Astrocyte of the cerebellum (primary cell): ENCODE measurements around the gene PIK3R2.
A peak's percentile ranks its signal among the peaks of the same experiment; 100 is the strongest.

Source experiments
- DNase-seq: peaks from one replicate; pipeline ENCODE4 v3.0.0-alpha.2; 2011; ENCODE audit warnings: low read depth
- H3K4me3 ChIP-seq: 2 replicates; pipeline ENCODE4 v1.5.1; 2011; ENCODE audit warnings: mild to moderate bottlenecking, low read depth, low read length, moderate library complexity
- CTCF ChIP-seq: IDR thresholded peaks from 2 replicates; pipeline ENCODE4 v1.5.1; 2012; ENCODE audit warnings: low read length, low read depth, moderate library complexity, mild to moderate bottlenecking; ENCODE audit errors: missing control alignments
- in situ Hi-C: cut with HindIII; loops from 2 replicates; pipeline ENCODE4 v1.10.0; 2017; ENCODE audit warnings: low sequenced_read_pairs

The PIK3R2 gene

GRCh38 chr19:18164072-18164471, 11.1 kb downstream of the PIK3R2 start:
- in situ Hi-C loops, result loop anchor here (5.0 to 10.0 kb wide), 2 partner anchors 68 to 209 kb away; no protein-coding TSS in a partner anchor
- no peak for TF ChIP-seq CTCF
- H3K4me3 ChIP-seq, result no peak overlapping the region

GRCh38 chr19:18165794-18166544, 13.0 kb downstream of the PIK3R2 start:
- in situ Hi-C loops, result loop anchor here (10.0 kb wide), 1 partner anchor 211 kb away; no protein-coding TSS in a partner anchor
- DNase-seq, result no peak
- TF ChIP-seq CTCF, result no peak
- no peak overlapping the region for H3K4me3 ChIP-seq

More at GRCh38 chr19:18164072-18164471, 11.1 kb downstream of the PIK3R2 start:
- DNase-seq, result no peak

GRCh38 chr19:18167011-18167410, 14.0 kb downstream of the PIK3R2 start:
- DNase-seq, result no peak
- no peak overlapping the region for H3K4me3 ChIP-seq
- TF ChIP-seq CTCF, result no peak
- in situ Hi-C loops, result loop anchor here (10.0 kb wide), 1 partner anchor 212 kb away; no protein-coding TSS in a partner anchor

DNA sequence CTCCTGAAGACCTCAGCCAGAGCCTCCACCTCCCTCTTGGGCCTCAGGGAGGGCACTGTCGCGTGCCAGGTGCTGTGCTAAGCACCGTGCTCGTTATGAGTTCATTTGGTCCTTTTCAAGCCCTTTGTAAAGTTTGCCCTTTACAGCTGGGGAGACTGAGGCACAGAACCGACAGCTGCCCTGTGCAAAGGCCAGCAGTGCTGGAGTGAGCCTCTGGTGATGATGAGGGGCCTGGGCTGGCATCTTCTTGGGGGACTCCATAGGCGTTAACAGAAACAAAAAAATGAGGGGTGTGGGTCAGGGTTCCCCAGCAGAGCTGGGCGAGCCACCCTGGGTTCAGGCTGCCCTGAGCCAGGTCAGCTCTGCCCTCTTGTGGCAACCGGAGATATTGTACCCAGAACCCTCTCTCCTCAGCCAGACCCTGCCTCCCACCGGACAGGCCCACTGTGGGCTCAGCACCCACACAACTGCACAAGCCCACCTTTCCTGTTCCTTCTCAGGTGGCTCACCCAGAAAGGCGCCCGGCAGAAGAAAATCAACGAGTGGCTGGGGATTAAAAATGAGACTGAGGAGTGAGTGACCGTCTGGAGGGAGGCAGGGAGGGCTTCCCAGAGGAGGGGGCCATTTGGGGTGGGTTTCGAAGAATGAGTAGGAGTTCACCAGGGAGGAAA, 15.1 kb downstream of the PIK3R2 start:
- no peak overlapping the region for H3K4me3 ChIP-seq
- in situ Hi-C loops, result loop anchor here (10.0 kb wide), 1 partner anchor 213 kb away; no protein-coding TSS in a partner anchor
- no peak for DNase-seq
- peak; percentile 75 for TF ChIP-seq CTCF

DNA sequence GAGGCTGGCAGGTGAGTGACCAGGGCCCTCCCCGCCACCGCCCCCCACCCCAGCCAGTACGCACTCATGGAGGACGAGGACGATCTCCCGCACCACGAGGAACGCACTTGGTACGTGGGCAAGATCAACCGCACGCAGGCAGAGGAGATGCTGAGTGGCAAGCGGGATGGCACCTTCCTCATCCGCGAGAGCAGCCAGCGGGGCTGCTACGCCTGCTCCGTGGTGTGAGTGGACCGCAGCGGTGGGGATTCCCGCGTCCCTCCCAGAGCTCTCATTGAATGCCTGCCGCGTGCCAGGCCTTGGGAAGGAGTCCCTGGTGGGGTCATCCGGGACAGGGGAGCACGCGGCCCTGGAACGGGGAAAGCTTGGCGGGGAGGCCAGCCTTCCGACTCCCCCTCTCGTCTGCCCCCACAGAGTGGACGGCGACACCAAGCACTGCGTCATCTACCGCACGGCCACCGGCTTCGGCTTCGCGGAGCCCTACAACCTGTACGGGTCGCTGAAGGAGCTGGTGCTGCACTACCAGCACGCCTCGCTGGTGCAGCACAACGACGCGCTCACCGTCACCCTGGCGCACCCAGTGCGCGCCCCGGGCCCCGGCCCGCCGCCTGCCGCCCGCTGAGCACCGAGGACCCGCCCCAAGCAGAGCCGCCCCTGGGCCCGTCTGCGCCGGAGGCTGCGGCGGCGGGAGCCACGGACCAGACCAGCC, 15.9 kb downstream of the PIK3R2 start:
- in situ Hi-C loops, result loop anchor here (10.0 kb wide), 1 partner anchor 214 kb away; no protein-coding TSS in a partner anchor
- H3K4me3 ChIP-seq, result no peak overlapping the region
- no peak for DNase-seq
- no peak for TF ChIP-seq CTCF

- no peak overlapping the region for H3K4me3 ChIP-seq
- TF ChIP-seq CTCF, result no peak
- no peak for DNase-seq
- in situ Hi-C loops, result no loop called here
Observed at GRCh38 chr19:18170714-18171255, 17.8 kb downstream of the PIK3R2 start.
